Thyroid gland (tissue), 4 donors: ENCODE data around the gene EHMT1.

Experiments used
- POLR2A ChIP-seq, 2 donors: fragments of 450-650 bp; IDR thresholded peaks; one replicate each; pipeline ENCODE4 v1.6.1; 2017; ENCODE audit warnings: antibody characterized with exemption in 2 of 2, mild to moderate bottlenecking in 2 of 2, moderate library complexity in 1 of 2
- TF ChIP-seq, protein P1 (sequence below), 6 experiments: fragments of 200-600 bp in 3 of 6; fragments of 450-650 bp in 3 of 6; sonication (generic) in 3 of 6; IDR thresholded peaks; one replicate each; pipeline ENCODE4 v1.5.1; 2016 to 2019; ENCODE audit warnings: antibody characterized with exemption in 6 of 6, mild to moderate bottlenecking in 2 of 6, inconsistent platforms in 1 of 6, moderate library complexity in 1 of 6

- no peak for TF ChIP-seq POLR2A (IDR thresholded peaks at IDR 0.05)
- TF ChIP-seq, protein P1, sequence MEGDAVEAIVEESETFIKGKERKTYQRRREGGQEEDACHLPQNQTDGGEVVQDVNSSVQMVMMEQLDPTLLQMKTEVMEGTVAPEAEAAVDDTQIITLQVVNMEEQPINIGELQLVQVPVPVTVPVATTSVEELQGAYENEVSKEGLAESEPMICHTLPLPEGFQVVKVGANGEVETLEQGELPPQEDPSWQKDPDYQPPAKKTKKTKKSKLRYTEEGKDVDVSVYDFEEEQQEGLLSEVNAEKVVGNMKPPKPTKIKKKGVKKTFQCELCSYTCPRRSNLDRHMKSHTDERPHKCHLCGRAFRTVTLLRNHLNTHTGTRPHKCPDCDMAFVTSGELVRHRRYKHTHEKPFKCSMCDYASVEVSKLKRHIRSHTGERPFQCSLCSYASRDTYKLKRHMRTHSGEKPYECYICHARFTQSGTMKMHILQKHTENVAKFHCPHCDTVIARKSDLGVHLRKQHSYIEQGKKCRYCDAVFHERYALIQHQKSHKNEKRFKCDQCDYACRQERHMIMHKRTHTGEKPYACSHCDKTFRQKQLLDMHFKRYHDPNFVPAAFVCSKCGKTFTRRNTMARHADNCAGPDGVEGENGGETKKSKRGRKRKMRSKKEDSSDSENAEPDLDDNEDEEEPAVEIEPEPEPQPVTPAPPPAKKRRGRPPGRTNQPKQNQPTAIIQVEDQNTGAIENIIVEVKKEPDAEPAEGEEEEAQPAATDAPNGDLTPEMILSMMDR (IDR thresholded peaks at IDR 0.05), result no peak
Observed at GRCh38 chr9:137838576-137838975, 219.8 kb downstream of the EHMT1 start.
